H1 (cell line): Measurements from ENCODE around the gene C3AR1. TPM values are rescaled to one million over a fixed set of nuclear protein-coding genes. Genes with fewer than 3 reads are reported as not detected.

Source experiments
- CTCF ChIA-PET: fragments of 300-600 bp; sonication (Branson Sonifier 250); formaldehyde crosslinking; loops from one replicate; lab custom pipeline; 2021; ENCODE audit not compliant: partially characterized antibody; lab: Charles Lee
- POLR2A ChIA-PET: fragments of 300-600 bp; sonication (Branson Sonifier 250); formaldehyde crosslinking; loops from one replicate; lab custom pipeline; 2021; ENCODE audit warnings: inconsistent platforms; ENCODE audit not compliant: partially characterized antibody; lab: Charles Lee
- DNase-seq, 2 experiments: peaks; one replicate each; pipeline versions ENCODE4 v3.0.0 to v3.0.0-alpha.2; 2010 to 2022; ENCODE audit warnings: low spot score in 2 of 2, low read depth in 1 of 2, mixed read lengths in 1 of 2
- FAIRE-seq: peaks from 2 replicates; lab custom pipeline; 2011; peaks lifted over from hg19 to GRCh38; lab: Jason Lieb, UNC
- H2AFZ ChIP-seq: 2 replicates; pipeline ENCODE4 v1.8.1; 2012; ENCODE audit warnings: low read length, inconsistent platforms
- H2AK5ac ChIP-seq: 2 replicates; pipeline ENCODE4 v1.6.1; 2013; ENCODE audit warnings: low read depth, low read length
- H2BK120ac ChIP-seq: replicated peaks from 2 replicates; pipeline ENCODE3; 2013; ENCODE audit warnings: low read depth, low read length, inconsistent platforms
- H2BK12ac ChIP-seq: 2 replicates; pipeline ENCODE4 v1.6.1; 2013; ENCODE audit warnings: low read depth, low read length
- H2BK15ac ChIP-seq: 2 replicates; pipeline ENCODE4 v1.6.1; 2013; ENCODE audit warnings: low read length
- H2BK20ac ChIP-seq: 2 replicates; pipeline ENCODE4 v1.6.1; 2013; ENCODE audit warnings: low read length
- H2BK5ac ChIP-seq: 2 replicates; pipeline ENCODE4 v1.6.1; 2013; ENCODE audit warnings: low read depth, low read length
- H3K14ac ChIP-seq: 2 replicates; pipeline ENCODE4 v1.6.1; 2013; ENCODE audit warnings: inconsistent platforms; ENCODE audit not compliant: insufficient read length
- H3K18ac ChIP-seq: 2 replicates; pipeline ENCODE4 v1.6.1; 2013; ENCODE audit warnings: low read length; ENCODE audit errors: extremely low read depth
- H3K23ac ChIP-seq: 2 replicates; pipeline ENCODE4 v1.6.1; 2013; ENCODE audit warnings: inconsistent platforms; ENCODE audit not compliant: insufficient read length
- H3K23me2 ChIP-seq: 2 replicates; pipeline ENCODE4 v1.6.1; 2013; ENCODE audit warnings: low read depth, low read length
- H3K27ac ChIP-seq: 2 replicates; pipeline ENCODE4 v1.6.1; 2011; ENCODE audit warnings: low read depth, low read length, inconsistent platforms
- H3K27me3 ChIP-seq, 4 experiments: replicated peaks in 1 of 4; 1 replicate in 1 of 4; 2 replicates in 3 of 4; pipeline versions ENCODE4 v1.6.1 to v1.8.1; 2011 to 2013; ENCODE audit warnings: low read length in 3 of 4, mild to moderate bottlenecking in 3 of 4, inconsistent platforms in 2 of 4, mixed read lengths in 2 of 4, moderate library complexity in 1 of 4; ENCODE audit not compliant: control insufficient read depth in 3 of 4, insufficient read depth in 3 of 4; ENCODE audit errors: extremely low read depth in 1 of 4
- H3K36me3 ChIP-seq, 4 experiments: 2 replicates each; pipeline versions ENCODE4 v1.6.1 to v1.8.1; 2011 to 2013; ENCODE audit warnings: mild to moderate bottlenecking in 4 of 4, low read length in 3 of 4, moderate library complexity in 2 of 4, control low read depth in 1 of 4, inconsistent platforms in 1 of 4; ENCODE audit not compliant: insufficient read depth in 4 of 4, control insufficient read depth in 2 of 4
- H3K4ac ChIP-seq: replicated peaks from 2 replicates; pipeline ENCODE3; 2013; ENCODE audit warnings: low read length, low read depth, mixed read lengths, inconsistent platforms; ENCODE audit not compliant: insufficient read length
- H3K4me1 ChIP-seq, 4 experiments: replicated peaks in 1 of 4; 1 replicate in 1 of 4; 2 replicates in 3 of 4; pipeline versions ENCODE4 v1.6.1 to v1.8.1; 2011 to 2013; ENCODE audit warnings: low read length in 3 of 4, inconsistent platforms in 2 of 4, mixed read lengths in 1 of 4; ENCODE audit not compliant: insufficient read depth in 4 of 4, control insufficient read depth in 3 of 4
- H3K4me2 ChIP-seq, 2 experiments: 2 replicates each; pipeline versions ENCODE4 v1.6.1 to v1.8.1; 2011 to 2013; ENCODE audit warnings: low read depth in 2 of 2, low read length in 2 of 2, control low read depth in 1 of 2, inconsistent platforms in 1 of 2, mild to moderate bottlenecking in 1 of 2; ENCODE audit not compliant: insufficient read depth in 1 of 2
- H3K4me3 ChIP-seq, 4 experiments: fragments of 200-600, 300-600 bp in 1 of 4; sonication (generic), shearing (Covaris generic), sonication (Bioruptor Twin) in 1 of 4; 2 replicates each; pipeline versions ENCODE4 v1.5.1 to v1.8.1; 2011 to 2016; ENCODE audit warnings: low read length in 4 of 4, low read depth in 3 of 4, control low read depth in 2 of 4, inconsistent platforms in 2 of 4, mild to moderate bottlenecking in 2 of 4, mixed read lengths in 1 of 4, moderate library complexity in 1 of 4; ENCODE audit not compliant: insufficient read depth in 2 of 4; ENCODE audit errors: extremely low read depth in 1 of 4
- H3K56ac ChIP-seq: replicated peaks from 2 replicates; pipeline ENCODE3; 2013; ENCODE audit warnings: low read depth, mild to moderate bottlenecking, mixed read lengths, low read length, inconsistent platforms; ENCODE audit not compliant: insufficient read length
- H3K79me1 ChIP-seq: 2 replicates; pipeline ENCODE4 v1.6.1; 2013; ENCODE audit warnings: low read depth, low read length, control low read depth
- H3K79me2 ChIP-seq, 2 experiments: 2 replicates each; pipeline versions ENCODE4 v1.6.1 to v1.8.1; 2012 to 2013; ENCODE audit warnings: low read length in 2 of 2, mild to moderate bottlenecking in 2 of 2, inconsistent platforms in 1 of 2; ENCODE audit not compliant: insufficient read depth in 2 of 2, control insufficient read depth in 1 of 2
- H3K9ac ChIP-seq, 4 experiments: replicated peaks in 1 of 4; 1 replicate in 1 of 4; 2 replicates in 3 of 4; pipeline versions ENCODE4 v1.6.1 to v1.8.1; 2011 to 2013; ENCODE audit warnings: low read depth in 3 of 4, low read length in 3 of 4, control low read depth in 2 of 4, mild to moderate bottlenecking in 2 of 4, moderate library complexity in 2 of 4, inconsistent platforms in 1 of 4; ENCODE audit errors: extremely low read depth in 1 of 4
- H3K9me3 ChIP-seq, 2 experiments: 2 replicates each; pipeline versions ENCODE4 v1.6.1 to v1.8.1; 2012 to 2013; ENCODE audit warnings: mild to moderate bottlenecking in 2 of 2, moderate library complexity in 2 of 2, control low read depth in 1 of 2, inconsistent platforms in 1 of 2, low read depth in 1 of 2, low read length in 1 of 2, mixed read lengths in 1 of 2; ENCODE audit not compliant: insufficient read depth in 2 of 2
- H4K20me1 ChIP-seq, 2 experiments: replicated peaks in 1 of 2; 2 replicates each; pipeline versions ENCODE3 to v1.8.1; 2011 to 2013; ENCODE audit warnings: inconsistent platforms in 2 of 2, low read length in 2 of 2, mild to moderate bottlenecking in 1 of 2; ENCODE audit not compliant: insufficient read depth in 2 of 2, control insufficient read depth in 1 of 2
- H4K5ac ChIP-seq: 2 replicates; pipeline ENCODE4 v1.6.1; 2013; ENCODE audit warnings: low read length, low read depth, mixed read lengths, inconsistent platforms; ENCODE audit not compliant: insufficient read length
- H4K8ac ChIP-seq: 2 replicates; pipeline ENCODE4 v1.8.0; 2013; ENCODE audit warnings: mild to moderate bottlenecking, moderate library complexity, low read length, inconsistent platforms; ENCODE audit not compliant: insufficient read depth; ENCODE audit errors: extremely low read depth
- H4K91ac ChIP-seq: replicated peaks from 2 replicates; pipeline ENCODE3; 2013; ENCODE audit warnings: low read length, mixed read lengths, inconsistent platforms; ENCODE audit not compliant: insufficient read length
- JUN ChIP-seq: IDR thresholded peaks from 2 replicates; pipeline ENCODE4 v1.6.1; 2011; ENCODE audit warnings: low read depth, mild to moderate bottlenecking, improper control_type of control experiment, low read length
- PHF8 ChIP-seq: fragments of 200-600 bp; sonication (generic); conservative IDR thresholded peaks from 2 replicates; pipeline ENCODE4 v1.7.1; 2012; ENCODE audit warnings: low read depth, mild to moderate bottlenecking, inconsistent platforms, low read length, moderate library complexity
- POLR2AphosphoS5 ChIP-seq: IDR thresholded peaks from 2 replicates; pipeline ENCODE4 v1.6.1; 2011; ENCODE audit warnings: low read depth, low read length
- TAF7 ChIP-seq: optimal IDR thresholded peaks from 2 replicates; pipeline ENCODE3; 2011; ENCODE audit warnings: low read depth, mild to moderate bottlenecking, inconsistent platforms, low read length, moderate library complexity, borderline replicate concordance
- WGBS, 2 experiments: shearing (Covaris generic) in 1 of 2; methylation state at CpG; one replicate each; pipeline versions ENCODE4 v1.1.6 to v1.1.7; 2013 to 2015; ENCODE audit warnings: low lambda C conversion rate in 2 of 2, mixed read lengths in 2 of 2, inconsistent platforms in 1 of 2, low coverage in 1 of 2, missing lambda C conversion rate in 1 of 2; ENCODE audit not compliant: insufficient replicate concordance in 2 of 2, insufficient coverage in 1 of 2, insufficient read length in 1 of 2; ENCODE audit errors: extremely low coverage in 1 of 2, missing lambda C conversion rate in 1 of 2; 5-methylcytosine and 5-hydroxymethylcytosine counted together
- polyA plus RNA-seq, 7 experiments: library from polyadenylated mRNA; depleted of rRNA in 3 of 7; stranded (reverse) in 5 of 7; unstranded in 2 of 7; fragments of >200 nt in 5 of 7; fragments of 200-250 nt in 2 of 7; gene quantifications; 1 replicate in 5 of 7; 2 replicates in 1 of 7; 4 replicates in 1 of 7; pipeline versions ENCODE4 v1.2.1 to v1.2.3, GENCODE V29; 2011 to 2013; ENCODE audit warnings: missing spikeins in 2 of 7, mixed read lengths in 2 of 7
- total RNA-seq: library from RNA; stranded (reverse); fragmentation: NEBNext Ultra II Directional; extraction: Animal tissue kit (Norgen Biotek cat#: 25700); gene quantifications from 2 replicates; pipeline ENCODE4 v1.2.1, GENCODE V29; 2021

C3AR1 gene
- total and polyA plus RNA-seq, 2 of the 8 experiments (the other 6 are each of a cell fraction or from before 2014, with no cell fraction given): not detected

GRCh38 chr12:8027856-8028255 is 38.3 kb downstream of the C3AR1 start:
- H2BK12ac ChIP-seq: no peak overlapping the region
- no peak overlapping the region for H4K5ac ChIP-seq
- H4K8ac ChIP-seq: no peak overlapping the region
- no peak overlapping the region for H3K9ac ChIP-seq
- peak overlapping the region; percentile 10 to 73; a peak in 3 of 4 replicates for H3K4me2 ChIP-seq
- no peak overlapping the region for H2BK20ac ChIP-seq
- DNase-seq: no peak
- no peaks in the 10 kb centered on the region for H3K79me1 ChIP-seq
- H3K27ac ChIP-seq: no peak overlapping the region
- no peak overlapping the region for H4K91ac ChIP-seq
- no peak overlapping the region for H3K18ac ChIP-seq
- H3K23ac ChIP-seq: no peak overlapping the region
- no peak overlapping the region for H2AFZ ChIP-seq
- ChIA-PET POLR2A (interaction anchor here (1.2 to 1.4 kb wide), 4 partner anchors 57 to 387 kb away, joined by 3 to 7 read pairs (median 4); no protein-coding TSS in a partner anchor), CTCF (interaction anchor here (0.7 to 1.3 kb wide), 4 partner anchors 11 to 67 kb away, joined by 3 to 5 read pairs (median 4); no protein-coding TSS in a partner anchor)
- H3K79me2 ChIP-seq: no peaks in the 10 kb centered on the region
- no peak overlapping the region for H2BK15ac ChIP-seq
- no peak overlapping the region for H2AK5ac ChIP-seq
- H3K4me1 ChIP-seq: peaks cover 0 to 3% (median 2%) of the 10 kb centered on the region in 4 experiments; a peak in 3 of 7 replicates
- no peak for FAIRE-seq
- H3K27me3 ChIP-seq: no peaks in the 10 kb centered on the region
- H3K36me3 ChIP-seq: no peaks in the 10 kb centered on the region
- TF ChIP-seq TAF7: no peak
- TF ChIP-seq PHF8: no peak
- no peak for TF ChIP-seq POLR2AphosphoS5
- TF ChIP-seq JUN: no peak
- H3K9me3 ChIP-seq: no peaks in the 10 kb centered on the region
- H2BK5ac ChIP-seq: peak overlapping the region; percentile 15; the same call in 1 of the 2 replicates
- whole genome bisulfite sequencing, 2 experiments: 73% methylated on average over 5 of the region's 5 CpGs; no CpG with 5 or more reads in 1 of the 2 experiments
- H3K56ac ChIP-seq: no peak overlapping the region
- peak overlapping the region; percentile 78 for H2BK120ac ChIP-seq
- no peak overlapping the region for H3K4ac ChIP-seq
- H4K20me1 ChIP-seq: peaks cover 0 to 2% of the 10 kb centered on the region in 2 experiments
- peaks cover 17% of the 10 kb centered on the region for H3K23me2 ChIP-seq
- H3K14ac ChIP-seq: no peak overlapping the region
- peak overlapping the region; percentile 19 to 70 (median 40); a peak in 7 of 8 replicates for H3K4me3 ChIP-seq
